ENCODE results near the gene DNAJC11.

- TF ChIP-seq CTCF (IDR thresholded peaks at IDR 0.05; ENCODE audit: low read length): no peak
- TF ChIP-seq EZH2phosphoT487 (IDR thresholded peaks at IDR 0.05; ENCODE audit: low read length): no peak
- TF ChIP-seq EZH2 (optimal IDR thresholded peaks at IDR 0.05; ENCODE audit: low read depth, low read length): no peak
Observed at GRCh38 chr1:6730473-6730872, 28.9 kb upstream of the DNAJC11 start.

Measured in MM.1S (cell line).